ENCODE measurements around the gene BORCS8.

DNA sequence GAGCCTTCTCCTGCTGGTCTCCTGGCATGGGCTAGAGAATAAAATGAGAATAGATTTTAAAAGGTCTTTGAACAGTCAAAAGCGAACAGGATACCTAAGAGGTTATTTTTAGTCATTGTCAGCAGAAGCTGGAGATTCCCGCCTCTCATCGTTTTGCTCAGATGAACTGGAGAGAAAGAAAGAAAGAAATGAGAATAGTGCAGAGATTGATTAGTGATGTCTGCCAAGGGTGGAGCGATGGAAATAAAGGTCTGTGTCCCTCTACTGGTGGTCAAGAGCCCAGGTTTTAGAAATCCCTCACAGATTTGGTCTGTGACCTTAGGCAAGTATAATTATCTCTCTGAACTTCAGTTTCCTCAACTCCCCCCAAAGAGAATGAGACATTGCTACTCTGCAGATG lies 25.1 kb upstream of the BORCS8 start:
- TF ChIP-seq, protein P1, sequence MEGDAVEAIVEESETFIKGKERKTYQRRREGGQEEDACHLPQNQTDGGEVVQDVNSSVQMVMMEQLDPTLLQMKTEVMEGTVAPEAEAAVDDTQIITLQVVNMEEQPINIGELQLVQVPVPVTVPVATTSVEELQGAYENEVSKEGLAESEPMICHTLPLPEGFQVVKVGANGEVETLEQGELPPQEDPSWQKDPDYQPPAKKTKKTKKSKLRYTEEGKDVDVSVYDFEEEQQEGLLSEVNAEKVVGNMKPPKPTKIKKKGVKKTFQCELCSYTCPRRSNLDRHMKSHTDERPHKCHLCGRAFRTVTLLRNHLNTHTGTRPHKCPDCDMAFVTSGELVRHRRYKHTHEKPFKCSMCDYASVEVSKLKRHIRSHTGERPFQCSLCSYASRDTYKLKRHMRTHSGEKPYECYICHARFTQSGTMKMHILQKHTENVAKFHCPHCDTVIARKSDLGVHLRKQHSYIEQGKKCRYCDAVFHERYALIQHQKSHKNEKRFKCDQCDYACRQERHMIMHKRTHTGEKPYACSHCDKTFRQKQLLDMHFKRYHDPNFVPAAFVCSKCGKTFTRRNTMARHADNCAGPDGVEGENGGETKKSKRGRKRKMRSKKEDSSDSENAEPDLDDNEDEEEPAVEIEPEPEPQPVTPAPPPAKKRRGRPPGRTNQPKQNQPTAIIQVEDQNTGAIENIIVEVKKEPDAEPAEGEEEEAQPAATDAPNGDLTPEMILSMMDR (conservative IDR thresholded peaks at IDR 0.05), result no peak; the same call in 1 of the 2 replicates
- no peak for TF ChIP-seq ZFX (IDR thresholded peaks at IDR 0.05)

Measured in C4-2B (cell line).